GM19372 (cell line): ENCODE results near the gene ECSCR.
"Not testable (repeated sequence)": the region's sequence is repeated elsewhere in the genome, so short reads cannot be mapped to it uniquely, and the experiment has no call there.

Experiments used
- ATAC-seq: cut with Tn5 transposase; IDR thresholded peaks from one replicate; pipeline ENCODE4 v1.9.1; 2021; ENCODE audit warnings: mild to moderate bottlenecking, low read depth, moderate library complexity; ENCODE audit not compliant: unreplicated experiment

ECSCR gene

GRCh38 chr5:139462586-139463276 lies at the start of gene ECSCR:
TSS of gene ECSCR (minus strand) at chr5:139462743. CDS start at chr5:139462670, 73 bp downstream.
- ATAC-seq, result no peak

GRCh38 chr5:139504722-139505121 lies 42.2 kb upstream of the ECSCR start:
- ATAC-seq, result not testable (repeated sequence)

- not testable (repeated sequence) for ATAC-seq
Measured at GRCh38 chr5:139503879-139504278, 41.3 kb upstream of the ECSCR start.

DNA sequence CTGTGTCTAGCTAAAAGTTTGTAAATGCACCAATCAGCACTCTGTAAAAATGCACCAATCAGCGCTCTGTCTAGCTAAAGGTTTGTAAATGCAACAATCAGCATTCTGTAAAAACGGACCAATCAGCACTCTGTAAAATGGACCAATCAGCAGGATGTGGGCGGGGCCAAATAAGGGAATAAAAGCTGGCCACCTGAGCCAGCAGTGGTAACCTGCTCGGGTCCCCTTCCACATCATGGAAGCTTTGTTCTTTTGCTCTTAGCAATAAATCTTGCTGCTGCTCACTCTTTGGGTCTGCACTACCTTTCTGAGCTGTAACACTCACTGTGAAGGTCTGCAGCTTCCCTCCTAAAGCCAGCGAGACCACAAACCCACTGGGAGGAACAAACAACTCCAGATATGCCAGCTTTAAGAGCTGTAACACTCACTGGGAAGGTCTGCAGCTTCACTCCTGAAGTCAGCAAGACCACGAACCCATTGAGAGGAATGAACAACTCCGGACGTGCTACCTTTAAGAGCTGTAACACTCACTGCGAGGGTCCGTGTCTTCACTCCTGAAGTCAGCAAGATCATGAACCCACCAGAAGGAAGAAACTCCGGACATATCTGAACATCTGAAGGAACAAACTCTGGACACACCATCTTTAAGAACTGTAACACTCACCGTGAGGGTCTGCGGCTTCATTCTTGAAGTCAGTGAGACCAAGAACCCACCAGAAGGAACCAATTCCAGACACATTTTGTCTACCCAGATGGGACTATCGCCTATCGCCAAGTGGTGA lies 40.7 kb upstream of the ECSCR start:
- not testable (repeated sequence) for ATAC-seq

- no peak for ATAC-seq
Measured at GRCh38 chr5:139501381-139501780, 38.8 kb upstream of the ECSCR start.

- ATAC-seq, result no peak
Measured at GRCh38 chr5:139495638-139496435, 33.3 kb upstream of the ECSCR start.

GRCh38 chr5:139494832-139495231 lies 32.3 kb upstream of the ECSCR start:
- no peak for ATAC-seq

DNA sequence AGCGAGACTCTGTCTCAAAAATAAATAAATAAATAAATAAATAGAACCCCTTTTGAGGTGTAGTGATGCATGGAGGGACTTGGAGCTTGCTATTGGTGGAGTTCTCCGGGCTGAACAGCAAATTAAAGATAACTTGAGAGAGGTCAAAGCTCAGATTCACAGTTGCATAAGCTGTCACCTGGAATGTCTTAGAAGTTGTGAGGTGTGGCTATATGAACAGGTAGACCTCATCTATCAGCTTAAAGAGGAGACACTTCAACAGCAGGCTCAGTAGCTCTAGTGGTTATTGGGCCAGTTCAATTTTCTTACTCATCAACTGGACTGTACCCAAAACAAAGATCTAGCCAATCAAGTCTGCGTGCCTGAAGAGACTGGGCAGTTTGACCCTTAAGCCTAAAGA lies 31.7 kb upstream of the ECSCR start:
- ATAC-seq, result no peak

DNA sequence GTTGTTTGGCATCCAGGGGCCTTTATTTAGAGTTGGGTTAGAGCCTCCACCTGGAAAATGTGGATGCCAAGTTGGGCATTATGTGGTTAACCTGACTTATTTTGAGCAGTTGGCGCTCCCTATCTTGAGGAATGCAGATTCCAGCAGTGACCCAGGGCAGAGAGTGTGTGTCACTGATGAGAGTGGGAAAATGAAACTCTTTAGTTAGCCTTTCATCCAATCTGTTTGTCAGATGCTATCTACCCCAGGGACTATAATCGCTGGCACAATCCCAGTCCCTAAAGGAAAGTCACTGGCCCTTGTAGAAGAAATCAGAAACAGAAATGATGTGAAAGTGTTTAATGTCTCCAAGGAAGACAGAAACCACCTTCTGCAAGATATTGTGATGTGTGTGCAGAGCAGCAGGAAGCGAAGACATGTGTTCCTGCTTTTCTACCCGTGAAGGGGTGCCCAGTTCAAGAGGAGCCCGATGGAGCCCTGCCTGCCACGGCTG lies 30.2 kb upstream of the ECSCR start:
- ATAC-seq, result no peak

DNA sequence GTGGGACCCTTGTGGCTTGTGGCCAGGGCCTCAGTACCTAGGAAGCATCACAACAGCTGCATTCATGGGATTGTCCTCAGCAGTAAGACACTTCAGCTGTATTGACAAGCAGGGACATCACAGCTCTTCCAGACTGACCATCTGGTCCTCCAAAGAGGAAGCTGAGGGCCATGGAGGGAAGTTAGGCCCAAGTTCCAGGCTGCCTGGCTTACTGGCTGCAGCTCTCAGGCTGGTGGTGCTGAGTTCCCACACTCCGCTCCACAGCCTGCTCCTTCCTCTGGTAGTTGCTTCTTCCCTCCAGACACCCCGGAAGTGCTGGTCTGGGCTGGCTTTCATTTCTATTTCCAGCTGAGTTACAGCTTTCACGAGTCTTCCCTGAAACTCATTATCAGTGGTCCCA lies 25.7 kb upstream of the ECSCR start:
- no peak for ATAC-seq

- ATAC-seq, result no peak
Measured at GRCh38 chr5:139486201-139486600, 23.7 kb upstream of the ECSCR start.

GRCh38 chr5:139482890-139483208 lies 20.3 kb upstream of the ECSCR start:
- ATAC-seq, result not testable (repeated sequence)

GRCh38 chr5:139482050-139482889 lies 19.7 kb upstream of the ECSCR start, which contains the start of gene STING1:
TSS of gene STING1 (minus strand) at chr5:139482758. CDS start at chr5:139481704, 1,054 bp downstream.
- no peak for ATAC-seq

DNA sequence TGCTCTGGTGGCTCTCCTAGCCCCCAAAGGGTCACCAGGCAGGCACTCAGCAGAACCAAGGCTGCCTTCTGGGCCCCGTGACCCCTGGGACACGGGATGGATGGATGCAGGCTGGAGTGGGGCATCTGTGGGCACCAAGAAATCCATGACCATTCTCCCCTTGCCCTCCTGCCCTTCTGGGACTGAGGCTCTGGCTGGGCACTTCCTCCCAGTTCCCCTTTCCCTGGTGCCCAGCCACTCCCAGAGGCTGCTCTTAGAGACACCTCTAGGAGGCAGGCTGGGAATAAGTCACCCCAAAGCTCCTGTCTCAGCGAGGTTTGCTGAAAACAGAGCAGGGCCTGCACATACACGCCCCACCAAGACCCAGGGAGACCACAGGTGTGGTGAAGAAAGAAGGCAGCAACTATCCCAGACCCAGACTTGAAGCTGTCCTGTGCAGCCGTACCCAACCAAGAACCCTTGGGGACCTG lies 19.1 kb upstream of the ECSCR start:
- ATAC-seq, result no peak

DNA sequence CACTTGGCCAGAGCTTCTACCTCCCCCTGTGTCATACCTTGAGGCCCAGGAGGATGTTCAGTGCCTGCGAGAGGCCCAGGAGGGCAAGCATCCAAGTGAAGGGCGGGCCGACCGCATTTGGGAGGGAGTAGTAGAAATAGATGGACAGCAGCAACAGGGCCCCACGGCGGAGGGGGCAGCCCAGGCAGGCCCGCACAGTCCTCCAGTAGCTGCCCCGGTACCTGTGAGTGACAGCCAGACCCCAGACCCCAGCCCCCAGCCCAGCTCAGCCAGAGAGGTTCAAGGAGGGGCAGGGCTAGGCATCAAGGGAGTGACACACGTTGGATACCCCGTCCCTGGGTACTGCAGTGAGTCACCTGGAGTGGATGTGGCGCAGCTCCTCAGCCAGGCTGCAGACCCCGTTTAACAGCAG lies 18.6 kb upstream of the ECSCR start:
- ATAC-seq, result no peak

DNA sequence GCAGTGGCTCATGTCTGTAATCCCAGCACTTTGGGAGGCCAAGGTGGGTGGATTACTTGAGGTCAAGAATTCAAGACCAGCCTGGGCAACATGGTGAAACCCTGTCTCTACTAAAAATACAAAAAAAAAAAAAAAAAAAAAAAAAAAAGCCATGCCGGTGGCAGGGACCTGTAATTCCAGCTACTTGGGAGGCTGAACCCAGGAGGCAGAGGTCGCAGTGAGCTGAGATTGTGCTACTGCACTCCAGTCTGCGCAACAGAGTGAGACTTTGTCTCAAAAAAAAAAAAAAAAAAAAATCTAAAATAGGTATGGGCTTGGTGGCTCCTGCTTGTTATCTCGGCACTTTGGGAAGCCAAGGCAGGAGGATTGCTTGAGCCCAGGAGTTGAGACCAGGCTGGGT lies 17.2 kb upstream of the ECSCR start:
- ATAC-seq, result not testable (repeated sequence)

DNA sequence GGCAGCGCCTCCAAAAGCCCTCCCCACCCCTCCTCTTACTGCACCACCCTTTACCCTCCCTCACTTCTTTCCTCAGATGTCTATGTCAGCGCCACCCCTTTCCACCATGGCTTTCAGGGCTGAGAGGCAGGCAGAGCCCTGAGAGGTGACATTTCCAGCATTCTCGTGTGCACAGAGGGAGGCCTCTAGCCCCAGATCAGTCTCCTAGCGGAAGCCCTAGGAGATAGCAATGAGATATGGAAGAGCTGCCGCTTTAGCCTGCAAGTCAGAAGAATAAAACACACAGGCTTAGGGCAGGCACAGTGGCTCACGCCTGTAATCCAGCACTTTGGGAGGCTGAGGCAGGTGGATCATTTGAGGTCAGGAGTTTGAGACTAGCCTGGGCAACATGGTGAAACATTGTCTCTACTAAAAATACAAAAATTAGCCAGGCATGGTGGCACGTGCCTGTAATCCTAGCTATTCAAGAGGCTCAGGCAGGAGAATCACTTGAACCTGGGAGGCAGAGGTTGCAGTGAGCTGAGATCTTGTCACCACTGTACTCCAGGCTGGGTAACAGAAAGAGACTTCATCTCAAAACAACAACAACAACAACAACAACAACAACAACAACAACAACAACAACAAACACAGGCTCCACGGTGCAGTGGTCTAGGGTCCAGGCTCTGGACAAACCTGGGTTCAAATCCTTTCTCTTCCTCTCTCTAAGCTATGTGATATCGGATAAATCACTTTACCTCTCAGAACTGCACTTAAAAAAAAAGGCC lies 16.3 kb upstream of the ECSCR start:
- ATAC-seq, result not testable (repeated sequence)

DNA sequence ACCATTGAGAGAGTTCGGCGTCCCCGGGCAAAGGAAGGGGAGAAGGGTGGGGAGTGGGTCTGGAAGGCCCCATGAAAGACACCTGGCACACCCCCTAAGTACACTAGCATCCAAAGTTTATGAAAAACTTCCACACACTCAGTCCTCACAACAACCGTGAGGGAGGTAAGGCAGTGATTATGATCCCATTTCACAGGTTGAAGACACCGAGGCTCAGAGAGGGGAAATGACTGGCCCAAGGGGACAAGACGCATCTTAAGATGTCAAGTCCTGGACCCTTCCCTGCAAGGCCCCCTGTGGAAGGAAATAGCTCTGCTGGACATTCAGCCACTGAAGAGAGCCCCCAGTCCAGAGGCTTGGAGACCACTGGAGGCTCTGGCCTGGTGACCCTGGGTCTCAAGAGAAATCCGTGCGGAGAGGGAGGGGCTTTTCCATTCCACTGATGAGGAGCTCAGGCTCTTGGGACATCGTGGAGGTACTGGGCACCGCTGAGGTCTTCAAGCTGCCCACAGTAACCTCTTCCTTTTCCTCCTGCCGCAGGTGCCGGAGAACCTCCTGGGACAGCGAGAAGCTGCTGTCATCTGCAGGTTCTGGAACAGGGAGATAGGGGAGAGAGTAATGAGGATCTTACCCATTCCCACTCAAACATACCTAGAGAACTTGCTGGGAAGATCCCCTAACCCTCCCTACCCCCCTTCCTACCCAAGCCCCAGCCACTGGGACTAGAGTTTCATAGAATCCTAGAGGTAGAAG lies 13.5 kb upstream of the ECSCR start:
- ATAC-seq, result no peak
